CD4-positive, alpha-beta T cell treated with Interleukin-6 for 4 hours (primary cell): ENCODE data around the gene IQCE.

Experiments used
- DNase-seq: peaks from one replicate; pipeline ENCODE4 v3.0.0-alpha.2; 2020; ENCODE audit warnings: mixed read lengths

The IQCE gene

DNA sequence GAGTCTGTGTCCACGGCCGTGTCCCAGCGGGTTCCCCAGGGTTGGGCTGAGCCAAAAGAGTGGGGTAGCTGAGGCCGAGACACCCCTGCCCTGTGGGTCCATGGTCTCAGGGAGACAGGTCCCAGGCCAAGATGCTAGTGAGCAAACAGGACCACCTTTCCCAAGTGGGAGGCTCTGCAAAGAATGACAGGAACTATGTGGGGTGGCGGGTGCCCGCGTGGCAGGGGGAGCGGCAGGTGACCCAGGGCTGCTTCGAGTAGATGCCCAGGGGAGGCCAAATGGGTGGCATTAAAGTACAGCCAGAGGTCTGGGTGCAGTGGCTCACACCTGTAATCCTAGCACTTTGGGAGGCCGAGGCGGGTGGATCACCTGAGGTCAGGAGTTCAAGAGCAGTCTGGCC is 91.2 kb downstream of the IQCE start:
- DNase-seq, result no peak

DNA sequence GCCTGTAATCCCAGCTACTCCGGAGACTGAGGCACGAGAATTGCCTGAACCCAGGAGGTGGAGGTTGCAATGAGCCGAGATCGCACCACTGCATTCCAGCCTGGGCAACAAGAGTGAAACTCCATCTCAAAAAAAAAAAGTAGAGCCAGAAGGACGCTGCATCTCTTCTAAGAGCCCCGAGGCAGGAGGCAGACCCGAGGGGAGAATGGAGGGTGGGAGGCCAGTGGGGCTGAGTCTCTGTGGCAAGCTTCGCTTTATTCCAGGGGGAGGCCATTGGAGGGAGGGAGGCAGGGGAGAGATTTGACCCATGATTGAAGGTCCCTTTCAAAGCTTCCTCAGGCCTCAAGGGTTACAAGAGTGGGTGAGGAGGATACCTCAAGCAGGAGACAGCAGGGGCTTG is 91.7 kb downstream of the IQCE start:
- no peak for DNase-seq

GRCh38 chr7:2651336-2651735 is 92.6 kb downstream of the IQCE start:
- DNase-seq, result no peak

DNA sequence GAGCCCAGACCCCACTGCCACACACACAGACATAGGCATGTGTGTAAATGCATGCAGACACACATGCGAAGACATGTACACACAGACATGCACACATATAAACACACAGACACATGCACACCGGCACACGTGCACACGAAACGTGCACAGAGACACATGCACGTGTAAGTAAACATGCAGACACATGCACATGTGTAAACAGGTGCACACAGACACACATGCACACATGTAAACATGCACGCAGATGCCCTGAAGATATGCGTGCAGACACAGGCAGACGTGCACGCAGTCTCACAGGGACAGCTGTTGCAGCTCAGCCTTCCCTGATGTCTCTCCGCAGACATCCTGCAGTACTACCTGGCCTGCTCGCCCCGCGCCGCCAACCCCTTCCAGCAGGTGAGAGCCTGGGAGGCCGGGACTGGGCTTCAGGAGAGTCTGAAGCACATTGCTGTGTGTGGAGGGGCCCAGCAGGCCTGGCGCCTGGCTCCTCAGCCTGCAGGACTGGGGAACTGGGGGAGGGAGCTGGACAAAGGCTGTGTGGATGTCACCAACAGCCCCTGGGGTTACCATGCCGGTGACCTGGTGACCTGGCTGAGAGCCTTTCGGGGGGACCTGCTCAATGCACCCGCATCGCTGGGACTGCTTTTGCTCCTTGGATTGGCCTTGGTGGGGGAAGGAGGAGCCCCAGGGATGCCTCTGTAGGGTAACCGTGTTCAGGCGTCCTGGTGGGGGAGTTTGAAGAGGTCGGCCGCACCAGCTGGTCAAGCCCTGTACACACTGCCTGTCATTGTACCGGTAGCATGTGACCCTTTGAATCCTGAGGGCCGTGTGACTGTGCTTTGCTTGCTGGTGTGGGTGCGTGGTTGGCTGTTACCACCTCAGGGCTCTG is 93.3 kb downstream of the IQCE start:
- DNase-seq, result no peak

GRCh38 chr7:2652736-2653060 is 93.9 kb downstream of the IQCE start:
- DNase-seq, result no peak

DNA sequence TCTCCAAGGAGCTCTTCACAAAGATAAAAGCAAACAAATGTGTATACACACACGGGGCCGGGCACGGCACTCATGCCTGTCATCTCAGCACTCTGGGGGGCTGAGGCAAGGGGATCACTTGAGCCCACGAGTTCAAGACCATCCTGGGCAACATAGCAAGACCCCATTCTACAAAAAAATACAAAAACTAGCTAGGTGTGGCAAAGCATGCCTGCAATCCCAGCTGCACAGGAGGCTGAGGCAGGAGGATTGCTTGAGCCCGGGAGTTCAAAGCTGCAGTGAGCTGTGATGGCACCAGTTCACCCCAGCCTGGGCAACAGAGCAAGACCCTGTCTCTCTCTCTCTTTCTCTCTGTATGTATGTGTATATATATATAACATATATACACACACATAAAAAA is 95.3 kb downstream of the IQCE start:
- no peak for DNase-seq

DNA sequence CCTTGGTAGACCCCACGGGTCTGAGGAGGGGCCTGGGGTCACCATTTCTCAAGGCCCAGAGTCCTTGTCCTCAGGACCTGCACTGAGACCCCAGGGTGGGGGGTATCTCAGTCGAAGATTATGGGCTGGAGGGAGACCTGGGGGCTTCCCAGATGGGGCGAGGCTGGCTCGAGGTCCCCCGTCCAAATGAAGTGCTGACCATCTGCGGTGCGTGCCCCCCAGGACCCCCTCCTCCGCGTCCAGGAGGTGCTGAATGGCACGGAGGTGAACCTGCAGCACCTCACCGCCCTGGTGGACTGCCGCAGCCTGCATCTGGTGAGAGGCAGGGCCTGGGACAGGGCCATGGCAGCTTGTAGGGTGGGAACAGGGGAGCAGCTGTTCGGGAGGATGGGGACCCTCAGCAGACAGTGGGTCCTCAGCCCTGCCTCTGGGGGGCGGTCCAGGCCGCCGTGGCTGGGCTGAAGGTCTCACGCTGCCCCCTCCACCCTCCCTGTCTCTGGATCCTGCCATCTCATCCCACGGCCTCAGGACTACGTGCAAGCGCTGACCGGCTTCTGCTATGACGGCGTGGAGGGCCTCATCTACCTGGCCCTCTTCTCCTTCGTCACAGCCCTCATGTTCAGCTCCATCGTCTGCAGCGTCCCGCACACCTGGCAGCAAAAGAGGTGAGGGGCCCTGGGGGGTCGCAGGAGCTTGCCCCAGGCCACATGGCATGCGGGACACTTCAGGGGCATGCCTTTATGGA is 97.3 kb downstream of the IQCE start:
- DNase-seq, result no peak

DNA sequence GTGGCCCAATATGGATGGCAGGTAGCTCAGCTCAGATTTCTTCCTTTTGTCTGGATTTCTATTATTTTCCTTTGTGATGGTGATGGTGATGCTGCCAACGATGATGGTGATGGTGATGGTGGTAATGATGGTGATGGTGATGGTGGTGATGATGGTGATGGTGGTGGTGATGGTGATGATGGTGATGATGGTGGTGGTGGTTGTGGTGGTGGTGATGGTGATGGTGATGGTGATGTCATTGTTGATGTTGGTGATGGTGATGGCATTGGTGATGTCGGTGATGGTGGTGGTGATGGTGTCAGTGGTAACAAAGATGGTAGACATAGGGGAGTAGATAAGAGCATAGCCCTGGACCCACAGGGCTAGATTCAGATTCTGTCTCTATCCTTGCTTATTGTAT is 98.4 kb downstream of the IQCE start:
- no peak for DNase-seq

- no peak for DNase-seq
Measured at GRCh38 chr7:2657920-2658671, 99.3 kb downstream of the IQCE start.

DNA sequence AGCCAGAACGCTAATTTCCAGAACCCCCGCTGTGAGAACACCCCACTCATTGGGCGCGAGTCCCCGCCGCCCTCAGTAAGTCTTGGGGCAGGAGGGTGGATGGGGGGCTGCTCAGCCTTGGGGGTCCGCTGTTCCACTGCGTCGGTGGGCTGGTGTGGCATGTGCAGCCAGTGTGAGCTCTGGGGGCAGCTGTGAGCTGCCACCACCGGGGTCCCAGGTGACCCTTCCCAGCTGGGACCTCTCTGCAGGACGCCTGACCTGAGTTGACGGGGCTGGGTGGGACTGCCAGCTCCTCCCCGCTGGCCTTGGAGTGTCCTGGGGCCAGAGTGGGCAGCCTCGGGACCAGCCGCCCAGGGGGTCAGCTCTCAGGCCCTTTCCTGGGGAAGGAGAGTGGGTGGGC is 100.2 kb downstream of the IQCE start:
- DNase-seq, result no peak

DNA sequence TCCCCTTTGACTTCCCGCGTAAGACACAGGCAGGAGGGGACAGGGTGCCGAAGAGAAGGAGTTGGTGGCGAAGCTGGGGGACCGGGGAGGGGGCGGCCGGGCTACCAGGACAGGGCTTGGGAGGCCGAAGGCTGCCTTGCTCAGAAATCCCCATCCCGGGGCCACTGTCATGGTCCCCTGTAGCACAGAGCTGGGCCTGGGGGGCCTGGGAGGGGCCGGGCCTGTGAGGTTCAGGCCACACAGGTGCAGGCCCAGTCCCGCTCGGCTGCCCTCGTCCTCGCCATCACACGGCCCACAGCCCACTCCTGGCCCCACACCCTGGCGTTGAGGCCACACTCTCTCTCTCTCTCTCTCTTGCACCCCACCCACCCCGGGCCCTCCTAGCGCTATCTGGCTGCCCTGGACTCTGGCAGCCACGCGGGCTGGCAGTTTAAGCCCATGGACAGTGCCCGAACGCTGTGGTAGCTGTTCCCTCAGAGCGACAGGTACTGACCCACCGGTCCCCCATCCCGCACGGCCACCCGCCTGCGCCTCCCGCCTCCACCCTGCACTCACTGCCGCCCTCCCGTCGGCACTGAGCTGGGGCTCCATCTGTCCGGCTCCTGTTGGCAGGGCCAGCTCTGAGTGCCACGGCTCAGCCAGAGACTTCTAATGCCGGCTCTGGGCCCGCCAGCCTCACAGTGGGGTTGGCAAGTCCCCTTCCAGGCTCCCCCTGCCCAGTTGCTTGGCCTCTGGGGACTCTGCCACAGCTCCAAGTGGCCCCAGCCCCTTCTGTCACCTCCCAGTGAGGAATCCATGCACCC is 101.0 kb downstream of the IQCE start:
- DNase-seq, result no peak

DNA sequence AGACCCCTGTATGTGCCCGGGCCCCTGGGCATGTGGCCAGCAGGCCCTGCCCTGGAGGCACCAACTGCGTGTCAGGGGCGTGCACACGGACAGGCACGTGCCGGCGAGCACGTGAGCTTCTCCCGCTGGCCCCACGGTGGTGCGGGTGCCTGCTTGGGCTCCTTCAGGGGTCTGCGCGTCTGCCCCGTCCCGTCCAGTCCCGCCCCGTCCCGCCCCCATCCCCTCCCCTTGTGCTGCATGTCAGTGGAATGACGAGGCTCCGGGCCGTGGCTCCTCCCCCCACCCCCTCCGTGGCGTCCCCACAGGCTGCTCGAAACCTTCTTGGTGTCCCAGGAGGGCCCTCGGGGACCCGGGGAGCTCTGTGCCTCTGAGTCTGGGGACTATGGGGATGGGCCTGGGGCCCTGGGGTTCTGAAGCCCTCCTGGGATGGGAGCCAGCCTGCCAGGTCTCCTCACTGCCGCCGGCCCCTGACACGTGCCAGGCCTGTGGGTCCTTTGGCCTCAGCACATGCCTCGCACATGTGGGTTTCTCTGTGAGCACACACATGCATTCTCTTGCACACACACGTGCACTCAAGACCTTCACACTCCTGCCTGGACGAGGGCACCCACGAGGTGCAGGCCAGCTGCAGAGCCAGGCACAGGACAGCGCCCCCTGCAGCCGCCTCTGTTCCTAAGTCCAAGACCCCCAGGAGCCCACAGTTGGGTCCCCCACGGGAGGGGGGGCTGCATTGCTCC is 101.7 kb downstream of the IQCE start:
- no peak for DNase-seq

DNA sequence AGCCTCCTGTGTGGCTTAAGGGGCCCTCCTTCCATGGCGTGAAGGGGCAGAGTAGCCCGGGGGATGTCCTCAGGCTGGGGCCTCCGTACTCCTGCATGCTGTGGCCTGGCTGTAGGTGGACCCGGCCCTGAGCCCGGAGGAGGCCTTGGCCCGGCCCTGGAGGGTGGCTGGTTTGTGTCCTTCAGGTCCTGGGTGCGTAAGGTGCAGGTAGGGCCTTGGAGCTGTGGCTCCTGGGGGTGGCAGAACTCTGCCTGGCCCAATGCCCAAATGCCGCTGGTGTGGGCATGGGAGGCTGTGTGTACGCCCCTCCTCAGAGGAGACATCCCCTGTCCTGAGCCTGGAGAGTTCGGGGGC is 102.3 kb downstream of the IQCE start:
- DNase-seq, result no peak

- no peak for DNase-seq
Measured at GRCh38 chr7:2661602-2662272, 103.0 kb downstream of the IQCE start.

- DNase-seq, result no peak
Measured at GRCh38 chr7:2662273-2663120, 103.7 kb downstream of the IQCE start.

DNA sequence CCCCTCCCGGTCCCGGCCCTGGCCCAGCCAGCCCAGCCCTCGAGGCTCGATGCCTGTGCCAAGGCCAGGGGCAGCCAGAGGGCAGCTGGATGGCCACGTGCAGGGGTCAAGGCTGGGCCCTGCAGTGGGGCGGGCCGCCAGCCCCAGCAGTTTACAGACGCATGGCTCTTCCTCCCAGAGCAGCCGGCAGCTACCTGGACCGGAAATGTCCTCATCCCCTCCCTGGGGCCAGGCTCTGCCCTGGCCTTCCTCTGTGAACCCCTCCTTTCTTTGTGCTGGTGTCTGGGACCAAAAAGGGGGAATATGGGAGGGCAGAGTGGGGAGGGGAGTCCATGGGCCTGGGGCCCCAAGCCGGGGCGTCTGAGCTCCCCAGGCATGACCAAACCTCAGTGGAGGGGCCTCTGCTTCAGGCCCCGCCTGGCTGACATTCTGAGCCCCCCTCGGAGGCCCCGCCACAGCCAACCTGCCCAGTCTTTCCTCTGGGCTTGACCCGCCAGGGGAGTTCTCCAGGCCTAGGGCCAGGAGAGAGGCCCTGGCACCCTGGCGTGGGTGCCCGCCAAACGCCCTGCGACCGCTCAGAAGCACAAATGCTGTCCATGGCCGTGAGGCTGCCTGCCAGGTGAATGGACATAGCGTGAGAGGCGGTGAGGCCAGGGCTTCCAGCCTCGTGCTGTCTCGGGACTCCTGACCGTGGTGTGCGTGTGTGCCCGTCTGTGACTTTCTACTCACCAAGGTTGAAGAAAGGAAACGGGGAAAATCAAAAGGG is 104.5 kb downstream of the IQCE start:
- no peak for DNase-seq

- no peak for DNase-seq
Measured at GRCh38 chr7:2663960-2664359, 105.2 kb downstream of the IQCE start.
